Measurements from ENCODE around the gene VPS13D. TPM values are rescaled to one million over a fixed set of nuclear protein-coding genes. Genes with fewer than 3 reads are reported as not detected.
"Not testable (repeated sequence)": the region's sequence is repeated elsewhere in the genome, so short reads cannot be mapped to it uniquely, and the experiment has no call there.

VPS13D gene
- total and polyA plus RNA-seq, 3 donors from 2014 or later: 51.9 to 125 (median 86.8) TPM

DNA sequence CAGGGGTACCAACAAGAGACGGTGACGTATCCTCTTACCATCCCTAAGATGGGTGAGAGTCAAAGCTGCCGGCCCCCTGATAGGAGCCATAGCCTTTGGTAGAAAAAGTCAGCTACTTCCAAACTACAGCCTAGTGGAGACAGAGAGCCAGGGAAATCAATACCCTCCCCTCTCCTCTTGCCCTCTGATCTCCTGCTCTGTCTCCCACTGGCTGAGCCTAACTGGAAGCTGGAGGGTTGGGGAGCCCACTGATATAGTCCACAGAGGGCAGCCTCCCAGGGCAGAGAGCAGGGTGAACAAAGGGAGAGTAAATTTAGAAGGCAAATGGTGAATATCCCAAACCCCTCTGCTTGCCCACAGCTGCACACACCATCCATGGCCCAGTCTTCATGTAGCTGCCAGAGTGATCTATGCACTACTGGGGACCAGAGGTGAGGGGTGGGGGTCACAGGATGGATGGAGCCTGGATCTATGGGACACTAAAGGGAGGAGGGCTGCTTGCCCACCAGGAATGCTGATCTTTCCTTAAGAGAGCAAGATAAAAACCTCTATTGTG lies 308.2 kb downstream of the VPS13D start:
- intact Hi-C loops (cut with DNase I; ENCODE audit: low total_unique reads): no loop called here
- 86 to 96% methylated on average over 3 of the region's 3 CpGs for WGBS, 2 donors

DNA sequence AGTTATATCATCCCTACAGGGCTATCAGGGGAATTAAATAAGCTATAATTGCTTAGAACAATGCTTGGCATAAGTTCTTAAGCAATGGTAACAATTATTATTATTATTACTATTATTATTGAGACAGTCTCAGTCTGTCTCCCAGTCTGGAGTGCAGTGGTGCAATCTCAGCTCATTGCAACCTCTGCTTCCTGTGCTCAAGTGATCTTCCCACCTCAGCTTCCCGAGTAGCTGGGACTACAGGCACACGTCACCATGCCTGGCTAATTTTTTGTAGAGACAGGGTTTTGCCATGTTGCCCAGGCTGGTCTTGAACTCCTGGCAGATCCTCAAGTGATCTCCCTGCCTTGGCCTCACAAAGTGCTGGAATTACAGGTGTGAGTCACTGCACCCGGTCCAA lies 308.7 kb downstream of the VPS13D start:
- intact Hi-C loops (cut with DNase I; ENCODE audit: low total_unique reads); H3K27me3 ChIP-seq; DNase-seq; H3K4me1 ChIP-seq; H3K9me3 ChIP-seq; H3K27ac ChIP-seq; H3K36me3 ChIP-seq (ENCODE audit: low read depth, missing control alignments); H3K4me3 ChIP-seq: not testable (repeated sequence)
- WGBS, 2 donors: 81 to 97% methylated on average over 3 of the region's 3 CpGs

More for the DNA sequence above, 308.2 kb downstream of the VPS13D start:
- H3K36me3 ChIP-seq (ENCODE audit: low read depth, missing control alignments): no peaks in the 10 kb centered on the region
- no peak for DNase-seq
- H3K27ac ChIP-seq: no peak overlapping the region
- TF ChIP-seq POLR2A (IDR thresholded peaks at IDR 0.05): no peak
- TF ChIP-seq, protein P1, sequence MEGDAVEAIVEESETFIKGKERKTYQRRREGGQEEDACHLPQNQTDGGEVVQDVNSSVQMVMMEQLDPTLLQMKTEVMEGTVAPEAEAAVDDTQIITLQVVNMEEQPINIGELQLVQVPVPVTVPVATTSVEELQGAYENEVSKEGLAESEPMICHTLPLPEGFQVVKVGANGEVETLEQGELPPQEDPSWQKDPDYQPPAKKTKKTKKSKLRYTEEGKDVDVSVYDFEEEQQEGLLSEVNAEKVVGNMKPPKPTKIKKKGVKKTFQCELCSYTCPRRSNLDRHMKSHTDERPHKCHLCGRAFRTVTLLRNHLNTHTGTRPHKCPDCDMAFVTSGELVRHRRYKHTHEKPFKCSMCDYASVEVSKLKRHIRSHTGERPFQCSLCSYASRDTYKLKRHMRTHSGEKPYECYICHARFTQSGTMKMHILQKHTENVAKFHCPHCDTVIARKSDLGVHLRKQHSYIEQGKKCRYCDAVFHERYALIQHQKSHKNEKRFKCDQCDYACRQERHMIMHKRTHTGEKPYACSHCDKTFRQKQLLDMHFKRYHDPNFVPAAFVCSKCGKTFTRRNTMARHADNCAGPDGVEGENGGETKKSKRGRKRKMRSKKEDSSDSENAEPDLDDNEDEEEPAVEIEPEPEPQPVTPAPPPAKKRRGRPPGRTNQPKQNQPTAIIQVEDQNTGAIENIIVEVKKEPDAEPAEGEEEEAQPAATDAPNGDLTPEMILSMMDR (IDR thresholded peaks at IDR 0.05): no peak
- H3K4me3 ChIP-seq: no peak overlapping the region
- H3K27me3 ChIP-seq: no peaks in the 10 kb centered on the region
- H3K4me1 ChIP-seq: peaks cover 9% of the 10 kb centered on the region
- no peaks in the 10 kb centered on the region for H3K9me3 ChIP-seq

DNA sequence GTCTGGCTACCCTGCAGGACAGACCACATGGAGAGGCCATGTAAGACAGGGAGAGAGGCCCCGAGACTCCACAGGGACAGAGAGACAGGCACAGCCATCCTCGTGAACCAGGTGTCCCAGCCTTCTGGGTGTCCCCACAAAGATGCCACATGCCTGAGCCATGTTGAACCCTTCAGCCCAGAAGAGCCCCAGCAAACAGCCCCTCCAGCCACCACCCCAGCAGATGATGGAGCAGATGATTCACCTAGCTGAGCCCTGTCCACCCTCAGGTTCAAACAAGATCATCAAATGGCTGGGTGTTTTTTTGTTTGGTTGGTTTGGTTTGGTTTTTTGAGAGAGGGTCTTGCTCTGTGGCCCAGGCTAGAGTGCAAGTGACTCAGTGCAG lies 309.5 kb downstream of the VPS13D start:
- H3K9me3 ChIP-seq: no peaks in the 10 kb centered on the region
- DNase-seq: no peak
- no peaks in the 10 kb centered on the region for H3K27me3 ChIP-seq
- H3K4me3 ChIP-seq: no peak overlapping the region
- peaks cover 9% of the 10 kb centered on the region for H3K4me1 ChIP-seq
- 89% methylated on average over 2 of the region's 2 CpGs; no CpG with 5 or more reads in 1 of the 2 donors for WGBS, 2 donors
- TF ChIP-seq, protein P1 (IDR thresholded peaks at IDR 0.05): no peak
- no peak for TF ChIP-seq POLR2A (IDR thresholded peaks at IDR 0.05)
- no peaks in the 10 kb centered on the region for H3K36me3 ChIP-seq (ENCODE audit: low read depth, missing control alignments)
- intact Hi-C loops (cut with DNase I; ENCODE audit: low total_unique reads): no loop called here
- H3K27ac ChIP-seq: no peak overlapping the region

DNA sequence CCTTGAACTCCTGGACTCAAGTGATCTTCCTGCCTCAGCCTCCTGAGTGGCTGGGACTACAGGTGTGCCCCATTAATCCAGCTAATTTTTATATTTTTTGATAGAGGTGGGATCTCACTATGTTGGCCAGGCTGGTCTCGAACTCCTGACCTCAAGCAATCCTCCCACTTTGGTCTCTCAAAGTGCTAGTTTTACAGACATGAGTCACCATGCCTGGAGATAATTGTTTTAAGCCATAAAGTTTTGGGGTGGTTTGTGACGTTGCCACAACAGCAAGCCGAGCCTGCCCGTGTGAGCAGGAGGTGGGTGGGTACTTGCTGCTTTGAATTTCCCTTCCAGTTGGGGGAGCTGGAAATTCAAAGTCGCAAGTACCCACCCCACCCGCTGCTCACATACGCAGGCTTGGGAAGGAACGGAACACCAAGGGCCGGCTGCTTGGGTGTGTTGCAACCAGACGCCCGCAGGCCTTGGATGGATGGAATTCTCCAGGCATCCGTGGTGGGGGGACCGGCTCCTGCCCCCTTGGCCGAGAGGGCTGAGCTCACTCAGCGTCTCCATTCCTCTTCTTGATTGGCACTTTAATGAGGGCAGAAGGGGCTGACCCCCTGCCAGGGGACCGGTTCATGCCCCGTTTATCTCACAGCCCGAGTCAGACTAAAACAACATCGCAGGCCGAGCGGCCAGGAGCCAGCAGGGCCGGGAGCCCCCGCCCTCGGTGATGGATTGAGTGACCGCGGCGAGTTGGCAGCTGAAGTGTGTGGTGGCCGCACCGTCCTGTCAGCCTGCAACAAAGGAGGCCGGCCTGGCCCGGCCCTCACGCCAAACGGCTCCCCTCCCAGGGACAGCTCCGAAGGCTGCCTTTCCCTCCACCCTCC lies 310.1 kb downstream of the VPS13D start:
- Histone ChIP-seq H3K27me3 (no peaks in the 10 kb centered on the region), H3K27ac (no peak overlapping the region), H3K4me1 (peaks cover 9% of the 10 kb centered on the region), H3K36me3 (ENCODE audit: low read depth, missing control alignments) (no peaks in the 10 kb centered on the region), H3K9me3 (no peaks in the 10 kb centered on the region), H3K4me3 (no peak overlapping the region)
- no peak for DNase-seq
- no peak for TF ChIP-seq POLR2A (IDR thresholded peaks at IDR 0.05)
- TF ChIP-seq, protein P1 (IDR thresholded peaks at IDR 0.05): no peak
- intact Hi-C loops (cut with DNase I; ENCODE audit: low total_unique reads): no loop called here
- WGBS, 2 donors: 58 to 61% methylated on average over 22 to 32 of the region's 34 CpGs

DNA sequence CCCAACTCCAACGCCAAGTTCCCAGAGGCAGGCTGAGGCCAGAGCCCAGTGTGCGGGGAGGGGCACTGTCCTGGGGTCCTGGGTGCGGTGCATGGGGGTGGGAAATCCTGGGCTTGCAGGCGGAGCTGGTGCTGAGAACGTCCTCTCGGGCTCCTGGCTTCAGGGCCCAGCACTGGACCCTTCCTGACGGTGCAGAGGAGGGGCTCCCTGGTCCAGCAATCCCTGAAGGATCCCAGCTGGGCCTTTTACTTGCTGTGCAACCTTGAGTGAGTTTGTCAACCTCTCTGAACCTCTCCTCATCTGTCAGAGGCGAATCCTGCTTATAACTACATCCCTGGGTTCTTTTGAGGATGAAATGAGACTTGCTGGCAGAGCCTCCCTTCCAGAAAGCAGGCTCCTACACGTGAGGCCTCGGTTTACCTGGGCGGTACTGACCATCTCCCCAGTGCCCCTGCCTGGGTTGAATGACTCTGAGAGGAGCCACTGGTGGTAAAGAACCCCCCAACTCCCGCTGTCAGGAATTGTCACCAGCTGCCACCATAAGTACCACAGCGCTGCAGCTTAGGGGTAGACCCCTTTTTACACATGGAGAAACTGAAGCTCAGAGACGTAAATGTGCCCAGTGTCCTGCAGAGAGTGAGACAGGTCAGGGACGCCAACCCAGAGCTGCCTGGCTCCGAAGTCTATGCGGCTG lies 310.9 kb downstream of the VPS13D start:
- intact Hi-C loops (cut with DNase I; ENCODE audit: low total_unique reads): no loop called here
- no peak for DNase-seq
- H3K27me3 ChIP-seq: no peaks in the 10 kb centered on the region
- no peaks in the 10 kb centered on the region for H3K36me3 ChIP-seq (ENCODE audit: low read depth, missing control alignments)
- H3K9me3 ChIP-seq: no peaks in the 10 kb centered on the region
- no peak overlapping the region for H3K27ac ChIP-seq
- no peak overlapping the region for H3K4me3 ChIP-seq
- H3K4me1 ChIP-seq: peaks cover 9% of the 10 kb centered on the region
- no peak for TF ChIP-seq POLR2A (IDR thresholded peaks at IDR 0.05)
- TF ChIP-seq, protein P1 (IDR thresholded peaks at IDR 0.05): no peak
- WGBS, 2 donors: 77 to 87% methylated on average over 4 to 17 of the region's 17 CpGs

Data from testis (tissue), 3 donors.